DOHH2 (cell line): ENCODE results near the gene HIF3A.

Experiments used
- H3F3A ChIP-seq: fragments of 200-600 bp; sonication (generic), shearing (Covaris generic); 2 replicates; pipeline ENCODE4 v1.6.0; 2016; ENCODE audit warnings: antibody characterized with exemption, mild to moderate bottlenecking; ENCODE audit not compliant: control insufficient read depth, insufficient read depth
- H3K27ac ChIP-seq: fragments of 200-600 bp; sonication (generic); 2 replicates; pipeline ENCODE4 v1.5.1; 2014; ENCODE audit warnings: low read depth, mild to moderate bottlenecking, low read length, moderate library complexity
- H3K27me3 ChIP-seq: fragments of 200-600 bp; sonication (generic); 2 replicates; pipeline ENCODE4 v1.6.1; 2014; ENCODE audit warnings: mild to moderate bottlenecking, low read length, mixed read lengths; ENCODE audit not compliant: control insufficient read depth
- H3K36me3 ChIP-seq: fragments of 200-600 bp; sonication (generic); 2 replicates; pipeline ENCODE4 v1.6.1; 2014; ENCODE audit warnings: mild to moderate bottlenecking, low read length, moderate library complexity, mixed read lengths; ENCODE audit not compliant: control insufficient read depth
- H3K4me1 ChIP-seq: fragments of 200-600 bp; sonication (generic); 2 replicates; pipeline ENCODE4 v1.6.1; 2014; ENCODE audit warnings: mild to moderate bottlenecking, low read length, mixed read lengths; ENCODE audit not compliant: control insufficient read depth
- H3K4me2 ChIP-seq: fragments of 200-600 bp; sonication (generic); 2 replicates; pipeline ENCODE4 v1.6.0; 2014; ENCODE audit warnings: mild to moderate bottlenecking, low read length, moderate library complexity
- H3K4me3 ChIP-seq: fragments of 200-600 bp; sonication (generic); 2 replicates; pipeline ENCODE4 v1.5.1; 2014; ENCODE audit warnings: mild to moderate bottlenecking, low read length, mixed read lengths
- H3K79me2 ChIP-seq: fragments of 200-600 bp; sonication (generic); 2 replicates; pipeline ENCODE4 v1.6.1; 2014; ENCODE audit warnings: mild to moderate bottlenecking, low read length, mixed read lengths; ENCODE audit not compliant: control insufficient read depth
- H3K9me2 ChIP-seq: fragments of 200-600 bp; sonication (generic); replicated peaks from 2 replicates; pipeline ENCODE4 v1.6.1; 2014; ENCODE audit warnings: mild to moderate bottlenecking, low read length, mixed read lengths; ENCODE audit not compliant: control insufficient read depth
- H3K9me3 ChIP-seq: fragments of 200-600 bp; sonication (generic); 2 replicates; pipeline ENCODE4 v1.6.1; 2014; ENCODE audit warnings: antibody characterized with exemption, low read length, mixed read lengths; ENCODE audit not compliant: control insufficient read depth, insufficient read depth
- H4K20me1 ChIP-seq: fragments of 200-600 bp; sonication (generic); 2 replicates; pipeline ENCODE4 v1.6.0; 2014; ENCODE audit warnings: low read depth, mild to moderate bottlenecking, antibody characterized with exemption, low read length, moderate library complexity; ENCODE audit not compliant: control insufficient read depth, insufficient read depth
- CTCF ChIP-seq: fragments of 200-600 bp; sonication (generic); IDR thresholded peaks from one replicate; pipeline ENCODE4 v1.5.1; 2014; ENCODE audit warnings: antibody characterized with exemption, mild to moderate bottlenecking, low read depth, low read length; ENCODE audit not compliant: poor library complexity, severe bottlenecking
- EZH2phosphoT487 ChIP-seq: fragments of 200-600 bp; sonication (generic); IDR thresholded peaks from 2 replicates; pipeline ENCODE4 v1.6.1; 2017; ENCODE audit warnings: borderline replicate concordance, mild to moderate bottlenecking, antibody characterized with exemption, low read length, moderate library complexity, mixed read lengths

HIF3A gene

DNA sequence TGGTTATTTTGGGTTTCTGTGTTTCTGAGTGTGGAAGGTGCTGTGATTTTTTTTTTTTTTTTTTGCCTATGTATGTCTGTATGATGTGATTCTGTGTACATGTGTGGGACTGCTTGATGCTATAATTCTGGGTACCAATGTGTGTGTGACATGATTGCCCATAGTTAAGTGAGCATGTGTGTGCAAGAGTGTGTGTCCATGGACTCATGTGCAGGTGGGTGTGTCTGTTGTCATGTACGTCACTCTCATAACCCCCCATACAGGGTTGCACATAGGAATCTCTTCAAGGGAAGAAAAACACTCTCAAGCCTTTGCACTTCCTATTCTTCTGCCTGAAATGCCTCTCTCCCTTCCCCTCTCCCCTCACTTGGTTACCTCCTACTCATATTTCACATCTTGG lies 47.5 kb downstream of the HIF3A start:
- Histone ChIP-seq H3K36me3 (peaks cover 7% of the 10 kb centered on the region; the same call in 1 of the 2 replicates), H3K79me2 (peaks cover 28% of the 10 kb centered on the region), H3K9me2 (no peaks in the 10 kb centered on the region), H3F3A (no peaks in the 10 kb centered on the region), H3K27ac (no peak overlapping the region), H3K4me1 (peaks cover 21% of the 10 kb centered on the region), H3K4me3 (no peak overlapping the region), H3K9me3 (no peaks in the 10 kb centered on the region), H4K20me1 (no peaks in the 10 kb centered on the region), H3K27me3 (peaks cover 11% of the 10 kb centered on the region; the same call in 1 of the 2 replicates), H3K4me2 (no peak overlapping the region)
- TF ChIP-seq CTCF = no peak
- TF ChIP-seq EZH2phosphoT487 = no peak

DNA sequence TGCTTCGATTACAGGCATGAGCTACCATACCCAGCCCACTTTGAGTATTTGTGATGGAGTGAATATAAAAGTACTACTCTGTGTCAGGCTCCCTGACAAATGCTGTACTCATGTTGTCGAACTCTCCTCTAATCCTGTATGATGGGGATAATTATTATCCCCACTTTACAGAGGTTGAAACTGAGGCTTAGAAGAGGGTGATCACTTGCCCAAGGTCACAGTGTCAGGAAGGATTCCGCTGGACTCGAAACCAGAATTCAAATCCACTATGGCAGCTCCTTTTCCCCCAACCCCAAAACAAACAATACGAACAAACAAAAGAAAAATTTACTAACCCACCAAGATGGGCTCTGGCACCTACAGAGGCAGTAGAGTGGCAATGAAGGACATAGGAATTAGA lies 48.3 kb downstream of the HIF3A start:
- H3K27ac ChIP-seq = no peak overlapping the region
- peaks cover 11% of the 10 kb centered on the region; the same call in 1 of the 2 replicates for H3K27me3 ChIP-seq
- no peak overlapping the region for H3K4me2 ChIP-seq
- peaks cover 28% of the 10 kb centered on the region for H3K4me1 ChIP-seq
- H3K36me3 ChIP-seq = peaks cover 7% of the 10 kb centered on the region; the same call in 1 of the 2 replicates
- TF ChIP-seq EZH2phosphoT487 (no peak), CTCF (no peak)
- H4K20me1 ChIP-seq = no peaks in the 10 kb centered on the region
- no peaks in the 10 kb centered on the region for H3K9me2 ChIP-seq
- no peaks in the 10 kb centered on the region for H3K9me3 ChIP-seq
- H3K79me2 ChIP-seq = peaks cover 36% of the 10 kb centered on the region
- no peaks in the 10 kb centered on the region for H3F3A ChIP-seq
- no peak overlapping the region for H3K4me3 ChIP-seq

DNA sequence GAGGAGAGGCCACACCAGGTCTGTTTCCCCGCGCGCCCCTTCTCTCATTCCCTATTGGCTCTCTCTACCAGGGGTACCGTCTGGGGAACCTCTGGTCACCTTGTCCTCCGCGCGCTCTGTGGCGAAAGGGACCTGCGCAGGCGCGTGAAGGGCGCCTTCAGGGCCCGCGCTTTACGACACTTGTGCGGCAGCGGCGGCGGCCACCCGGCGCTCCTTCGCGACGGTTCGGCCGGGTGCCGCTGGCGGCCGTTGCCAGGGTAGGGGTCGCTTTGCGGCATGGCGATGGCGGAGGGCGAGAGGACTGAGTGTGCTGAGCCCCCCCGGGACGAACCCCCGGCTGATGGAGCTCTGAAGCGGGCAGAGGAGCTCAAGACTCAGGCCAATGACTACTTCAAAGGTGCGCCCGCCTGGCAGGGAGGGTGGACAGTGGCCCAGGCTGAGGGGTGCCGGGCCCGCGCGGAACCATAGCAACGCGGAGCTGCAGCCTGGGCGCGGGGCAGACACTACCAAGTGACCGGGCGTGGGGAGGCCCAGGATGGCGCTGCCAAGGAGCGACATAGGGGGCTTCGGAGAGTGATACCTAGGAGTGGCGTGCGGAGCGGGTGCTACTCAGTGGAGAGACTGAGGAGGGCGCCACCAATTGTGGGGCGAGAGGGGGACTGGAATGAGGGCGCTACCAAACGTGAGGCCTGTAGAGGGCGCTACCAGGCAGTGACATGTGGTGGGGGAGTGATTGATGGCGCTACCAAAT lies 50.2 kb downstream of the HIF3A start, which contains the start of gene PPP5C:
Gene PPP5C (plus strand): TSS at position 267 of the 751 bp plus-strand sequence. CDS start 10 bp downstream, at position 277.
- Histone ChIP-seq H3K27me3 (peaks cover 6% of the 10 kb centered on the region; the same call in 1 of the 2 replicates), H3K4me1 (peaks cover 45% of the 10 kb centered on the region), H3K79me2 (peaks cover 54% of the 10 kb centered on the region), H3K9me3 (no peaks in the 10 kb centered on the region), H3K36me3 (peaks cover 20% of the 10 kb centered on the region), H3K27ac (peak within 1 kb of the TSS; percentile 71), H4K20me1 (no peaks in the 10 kb centered on the region), H3F3A (peaks cover 4% of the 10 kb centered on the region), H3K9me2 (no peaks in the 10 kb centered on the region), H3K4me2 (peak within 1 kb of the TSS; percentile 99), H3K4me3 (peak within 1 kb of the TSS; percentile 95)
- TF ChIP-seq EZH2phosphoT487 = no peak
- peak; percentile 100 for TF ChIP-seq CTCF
